ENCODE measurements around the gene ANKH. TPM values are rescaled to one million over a fixed set of nuclear protein-coding genes. Genes with fewer than 3 reads are reported as not detected.
A peak's percentile ranks its signal among the peaks of the same experiment; 100 is the strongest.

Gene ANKH
- polyA plus RNA-seq, 12 donors, result 11.4 to 23.3 (median 14.1) TPM; not detected in 1

DNA sequence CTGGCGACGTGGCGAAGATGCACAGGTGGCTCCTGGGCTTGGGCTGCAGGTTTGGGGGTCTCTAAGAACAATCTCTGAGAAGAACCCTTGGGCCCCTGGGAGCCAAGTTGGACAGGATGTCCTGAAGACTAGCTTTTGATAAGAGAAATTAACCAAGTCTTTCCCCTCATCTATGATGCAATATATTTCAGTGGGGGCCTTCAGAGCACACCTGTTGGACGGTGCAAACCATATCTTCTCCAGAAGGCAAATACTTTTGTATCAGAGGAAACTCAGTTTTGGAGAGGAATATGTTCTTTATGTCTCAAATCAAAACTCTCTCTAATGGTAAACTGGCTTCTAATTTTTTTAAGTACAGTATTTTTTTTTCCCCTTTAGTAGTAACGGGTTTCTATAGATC is 178.5 kb downstream of the ANKH start:
- DNase-seq, result no peak

DNA sequence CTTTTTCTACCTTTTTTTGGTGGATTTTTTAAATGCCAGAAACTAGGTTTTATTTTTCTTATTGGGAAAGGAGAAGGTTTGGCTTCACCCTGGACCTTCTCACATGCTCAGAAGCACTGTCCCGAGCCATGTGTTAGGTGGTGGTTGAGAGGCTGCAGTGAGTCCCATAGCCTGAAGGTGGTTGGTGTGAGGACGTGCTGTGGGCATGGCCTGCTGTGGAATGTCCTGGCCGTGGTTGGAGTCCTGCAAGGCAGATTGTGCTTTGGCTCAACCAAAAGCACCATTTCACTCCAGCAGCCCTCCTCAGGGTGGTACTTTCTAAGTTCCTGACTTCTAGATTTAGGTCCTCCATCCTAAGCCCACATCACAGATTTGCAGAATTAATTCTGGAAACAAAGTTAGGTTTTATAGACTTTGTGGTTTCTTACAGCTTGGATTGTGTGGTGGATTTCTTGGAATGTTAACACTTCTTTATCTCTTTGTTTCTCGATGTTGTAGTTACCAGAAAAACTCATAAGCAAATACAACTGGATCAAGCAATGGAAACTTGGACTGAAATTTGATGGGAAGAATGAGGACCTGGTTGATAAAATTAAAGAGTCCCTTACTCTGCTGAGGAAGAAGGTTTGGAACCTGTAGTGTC is 184.4 kb downstream of the ANKH start:
- DNase-seq, result no peak

DNA sequence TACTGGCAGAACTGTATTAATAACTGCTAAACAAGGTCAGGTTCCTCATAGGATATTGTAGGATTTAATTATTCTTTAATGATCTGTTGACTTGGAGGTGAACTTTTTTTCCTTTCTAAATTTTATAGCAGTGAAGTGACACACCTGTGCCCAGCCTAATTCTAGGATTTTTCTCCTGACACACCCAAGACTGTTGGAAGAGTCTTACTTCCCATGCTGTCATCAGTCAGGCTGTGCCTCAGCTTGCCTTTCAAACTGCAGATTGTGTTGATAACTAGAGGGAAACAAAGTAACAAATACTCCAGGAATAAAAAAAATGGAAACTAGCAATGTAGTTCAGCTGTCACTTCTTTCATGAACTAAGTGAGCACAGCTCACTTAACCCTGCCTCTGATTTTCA is 185.1 kb downstream of the ANKH start:
- no peak for DNase-seq

DNA sequence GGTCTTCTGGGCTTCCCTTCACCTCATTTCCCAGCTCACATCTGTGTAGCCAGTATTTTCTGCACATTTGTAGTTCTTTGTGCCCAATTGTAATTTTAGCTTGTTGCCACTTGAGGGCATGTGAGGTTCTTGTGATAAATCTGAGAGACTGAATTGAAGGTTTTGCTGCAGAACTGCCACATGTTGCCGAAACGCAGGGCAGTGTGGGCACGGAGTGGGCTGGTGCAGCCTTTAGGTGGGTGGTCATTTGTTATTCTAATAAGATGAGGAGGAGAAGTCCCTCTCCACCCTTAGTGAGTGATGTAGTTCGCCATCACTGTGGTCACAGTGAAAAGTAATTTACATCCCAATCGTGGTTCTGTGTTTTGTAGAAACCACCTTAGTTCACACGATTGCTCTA is 185.8 kb downstream of the ANKH start:
- peak; percentile 31 for DNase-seq

DNA sequence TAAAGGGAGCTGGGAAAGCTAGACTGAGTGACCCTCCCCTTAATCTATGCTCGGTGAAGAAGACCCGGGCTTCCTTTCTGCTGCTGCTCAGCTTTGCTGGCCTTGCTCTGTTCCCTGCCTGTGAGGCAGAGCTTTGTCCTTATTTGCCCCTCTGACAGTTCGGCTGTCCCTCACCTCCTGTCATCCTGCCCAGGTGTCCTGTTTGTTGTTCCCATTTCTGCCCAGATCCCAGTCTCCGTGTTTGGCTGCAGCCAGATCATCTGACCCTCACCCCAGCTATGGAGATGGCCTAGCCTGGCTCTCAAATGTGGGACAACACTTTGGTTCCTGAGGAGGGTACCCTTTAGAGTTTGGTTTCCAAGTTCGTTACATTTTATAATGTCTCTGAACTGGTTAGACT is 186.8 kb downstream of the ANKH start:
- DNase-seq, result no peak

DNA sequence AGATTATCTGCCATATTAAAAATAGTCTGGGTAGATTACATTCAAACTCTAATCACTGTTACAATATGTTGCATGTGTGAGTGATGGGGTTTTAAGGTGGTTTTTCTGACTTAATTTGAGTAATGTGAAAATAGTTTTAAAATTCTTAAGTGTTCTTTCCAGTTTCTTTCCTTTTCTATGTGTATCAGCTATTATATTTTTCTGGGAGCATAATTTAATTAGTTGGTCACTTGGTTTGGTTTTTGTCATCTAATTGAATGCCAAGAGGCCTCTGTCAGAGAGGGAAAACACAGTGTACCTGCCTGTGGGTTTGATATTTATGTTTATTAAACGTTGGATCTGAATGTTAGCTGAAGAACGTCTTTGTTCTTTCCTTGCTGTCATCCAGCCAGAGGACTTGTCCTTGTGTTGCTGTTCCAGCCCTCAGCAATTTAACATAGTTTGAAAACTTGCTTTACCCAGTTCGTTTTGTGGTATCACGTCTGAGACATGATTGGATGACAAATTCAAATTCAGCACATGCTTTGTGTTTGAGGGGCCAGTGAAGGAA is 187.6 kb downstream of the ANKH start:
- DNase-seq, result no peak

DNA sequence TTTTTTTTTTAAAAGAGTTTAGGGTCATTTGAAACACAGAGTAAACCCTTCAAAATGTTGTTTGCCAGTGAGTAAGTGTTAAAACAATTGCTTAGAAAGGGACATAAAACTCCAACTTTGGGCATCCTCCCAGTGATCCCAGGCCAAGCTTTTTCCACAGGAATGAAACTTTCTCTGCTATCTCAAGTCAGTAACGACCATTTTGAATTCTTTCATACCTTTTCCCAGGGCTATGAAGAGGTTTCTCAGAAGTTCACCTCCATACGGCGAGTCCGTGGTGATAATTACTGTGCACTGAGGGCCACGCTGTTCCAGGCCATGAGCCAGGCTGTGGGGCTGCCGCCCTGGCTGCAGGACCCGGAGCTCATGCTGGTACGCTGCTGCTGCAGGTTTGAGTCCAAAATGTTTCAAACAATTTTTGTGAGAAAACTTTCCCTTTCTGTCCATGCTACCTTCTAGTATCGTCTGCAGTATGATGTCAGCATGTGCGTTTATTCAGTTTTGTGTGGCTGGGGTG is 190.3 kb downstream of the ANKH start:
- no peak for DNase-seq

DNA sequence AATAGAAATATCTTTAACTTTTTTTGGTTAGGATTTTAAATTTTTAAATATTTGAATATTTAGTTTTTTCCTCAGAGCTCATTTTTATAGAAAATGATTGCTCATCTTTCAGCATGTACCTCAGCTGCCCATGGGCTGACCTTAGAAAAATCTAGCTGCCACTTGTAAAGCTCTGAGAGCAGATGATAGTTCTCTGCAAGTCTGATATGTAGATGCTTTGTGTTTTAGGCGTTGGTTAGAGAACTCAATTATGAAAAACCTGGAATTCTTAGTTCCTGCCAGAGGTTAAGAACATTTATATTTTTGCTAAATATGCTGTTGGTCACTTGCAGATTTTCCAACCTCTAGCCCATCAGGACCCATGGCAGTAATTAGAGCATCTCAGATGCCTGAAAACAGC is 192.0 kb downstream of the ANKH start:
- no peak for DNase-seq

DNA sequence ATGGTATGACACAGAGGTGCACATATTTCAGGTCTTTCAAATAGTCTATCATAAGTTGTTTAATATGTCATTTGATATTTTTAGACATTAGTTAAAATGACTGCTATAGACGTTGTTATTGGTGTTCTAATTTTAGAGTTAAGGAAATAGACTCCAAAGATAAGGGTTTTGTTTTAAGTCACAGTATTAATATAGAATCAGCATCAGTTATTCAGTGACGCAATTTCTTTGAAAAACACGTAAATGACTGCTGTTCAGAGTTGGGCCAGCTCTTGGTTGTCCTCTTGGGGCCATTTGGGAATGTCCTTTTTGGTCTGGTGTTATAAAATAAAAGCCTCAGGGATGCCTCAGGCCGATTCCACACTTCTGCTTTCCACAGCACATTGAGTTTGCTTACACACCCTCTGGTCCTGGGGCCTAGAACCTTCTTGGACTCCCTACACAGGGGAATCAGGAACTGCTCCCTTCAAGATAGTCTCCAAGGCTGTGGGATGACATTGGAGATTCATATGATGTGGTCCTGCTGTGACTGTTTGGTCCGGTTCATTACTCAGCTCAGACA is 192.7 kb downstream of the ANKH start:
- DNase-seq, result no peak

DNA sequence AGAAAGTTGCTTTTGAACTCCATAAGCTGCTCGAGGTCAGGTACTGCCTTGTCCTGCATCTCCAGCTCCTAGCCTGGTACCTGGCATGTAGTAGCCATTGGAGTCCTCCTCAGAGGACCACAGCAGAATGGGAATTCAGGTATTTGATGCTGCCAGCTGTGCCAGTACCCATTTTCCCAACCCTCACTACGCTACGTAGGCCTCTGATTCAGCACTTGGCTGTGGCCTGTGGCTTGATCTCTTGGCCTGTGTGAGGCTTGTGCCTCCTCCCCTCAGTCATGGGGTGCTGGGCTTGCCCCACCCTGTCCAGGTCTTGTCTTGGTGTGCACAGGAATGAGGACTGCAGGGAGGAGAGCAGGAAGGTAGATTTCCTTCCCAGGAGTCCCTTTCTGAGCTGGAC is 195.3 kb downstream of the ANKH start:
- no peak for DNase-seq

DNA sequence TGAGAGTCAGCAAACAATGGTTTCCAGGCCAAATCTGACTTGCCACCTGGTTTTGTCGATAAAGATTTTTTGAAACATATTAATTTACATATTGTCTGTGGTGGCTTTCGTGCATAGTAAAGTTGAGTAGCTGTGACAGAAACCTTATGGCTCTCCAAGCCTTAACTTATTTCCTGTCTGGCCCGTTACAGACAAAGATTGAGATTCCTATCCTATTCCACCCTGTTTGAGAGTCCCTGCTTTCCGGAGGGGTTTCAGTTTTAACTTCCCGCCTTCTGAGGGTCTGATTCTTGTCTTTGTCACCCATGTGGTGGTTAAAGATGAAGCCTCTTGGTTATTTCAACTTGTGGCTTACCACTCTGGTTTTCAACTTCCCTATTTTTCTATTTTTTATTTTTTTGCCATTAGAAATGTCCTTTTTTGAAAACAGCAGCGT is 195.7 kb downstream of the ANKH start:
- no peak for DNase-seq

DNA sequence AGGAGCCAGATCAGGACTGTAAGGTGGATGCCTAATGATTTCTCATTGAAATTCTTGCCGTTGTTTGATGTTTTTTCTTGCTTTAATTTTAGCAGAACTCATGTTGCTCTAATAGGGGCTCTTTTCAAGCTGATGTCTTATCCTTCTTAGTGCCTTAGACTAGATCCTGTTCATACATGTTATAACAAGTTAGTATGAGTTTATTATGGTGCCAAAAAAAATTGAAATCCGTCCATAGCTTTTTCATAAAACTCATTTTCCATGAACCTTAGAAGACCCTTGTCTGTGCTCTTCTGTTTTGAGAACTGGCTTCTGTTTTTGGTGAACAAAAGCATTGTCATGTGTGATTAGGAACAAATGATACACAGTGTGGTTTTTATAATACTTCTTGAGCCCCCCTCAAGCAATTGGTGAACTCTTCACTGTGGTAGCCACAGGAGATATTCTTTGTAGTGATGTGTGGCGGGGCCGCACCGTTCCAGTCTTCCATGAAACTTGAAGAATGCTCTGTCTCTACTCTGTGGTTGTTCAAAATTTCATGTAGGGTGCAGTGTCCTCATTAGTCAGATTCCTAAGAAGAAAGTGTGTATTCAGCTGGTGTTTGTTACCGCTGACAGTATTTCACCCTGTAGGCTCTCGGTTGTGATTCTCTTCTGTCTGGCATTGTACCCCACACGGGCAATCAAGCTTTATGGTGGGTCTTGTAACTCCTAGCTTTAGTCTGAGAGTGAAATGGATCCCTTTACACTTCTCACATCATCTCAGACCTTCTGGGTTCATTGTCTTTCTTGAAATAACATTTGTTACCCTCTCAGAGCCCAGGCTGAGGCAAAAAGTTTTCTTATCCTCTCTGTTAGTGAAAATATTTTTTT is 196.4 kb downstream of the ANKH start:
- DNase-seq, result no peak

DNA sequence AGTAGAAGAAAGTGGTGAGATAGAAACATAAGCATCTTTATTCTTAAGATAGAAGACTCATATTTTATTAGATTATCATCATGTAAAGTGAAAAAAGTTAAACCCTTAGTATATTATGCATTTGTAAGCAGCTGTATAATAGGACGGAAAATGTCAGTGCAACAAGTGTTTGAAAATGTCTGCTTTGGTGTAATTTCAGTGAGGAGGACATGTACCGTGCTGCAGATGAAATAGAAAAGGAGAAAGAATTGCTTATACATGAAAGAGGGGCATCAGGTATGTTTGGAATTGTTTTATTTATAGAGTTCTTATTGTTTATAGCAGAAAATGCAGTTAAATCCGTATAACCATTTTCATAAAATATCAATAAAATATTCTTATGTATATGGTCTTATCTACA is 198.1 kb downstream of the ANKH start:
- no peak for DNase-seq

DNA sequence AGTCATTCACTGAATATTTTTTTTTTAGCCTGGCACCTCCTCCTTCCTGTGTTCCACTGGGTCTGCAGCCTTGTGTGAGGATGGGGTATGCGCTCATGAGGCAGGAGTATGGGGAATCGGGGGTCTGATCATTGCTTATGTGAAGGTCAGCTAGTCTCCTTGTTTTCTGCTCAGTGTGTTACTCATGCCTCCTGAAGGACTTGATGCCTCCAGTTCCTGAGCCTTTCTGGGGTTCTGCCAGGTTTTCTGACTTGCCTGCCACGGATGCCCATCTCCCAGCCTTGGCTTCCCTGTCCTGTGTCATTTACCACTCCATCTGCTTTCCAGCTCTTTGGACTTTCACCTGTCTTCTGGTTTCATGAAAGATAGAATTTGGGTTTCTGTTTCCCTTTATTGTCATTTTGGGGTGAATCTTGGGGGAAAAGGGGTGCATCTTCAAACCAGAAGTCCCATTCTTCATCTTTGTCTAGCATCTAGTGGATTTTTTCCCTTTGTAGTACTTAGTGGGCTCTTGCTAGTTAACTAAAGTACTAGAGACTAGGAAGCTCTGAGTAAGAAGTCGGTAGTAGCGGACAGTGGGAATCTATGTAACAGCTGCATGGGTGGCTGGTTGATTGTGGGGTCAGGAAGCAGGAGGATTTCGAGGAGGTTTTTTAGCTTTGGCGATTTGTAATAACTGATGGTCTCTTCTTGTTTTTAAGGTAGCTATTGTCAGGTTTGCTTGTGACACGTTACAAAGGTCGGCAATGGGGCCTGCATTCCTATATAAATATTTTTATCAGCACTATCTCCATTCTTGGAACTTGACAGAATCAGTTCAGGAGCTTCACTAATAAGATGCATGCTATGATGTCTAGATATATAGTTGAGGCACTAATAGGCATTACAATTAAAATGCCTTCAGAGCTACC is 198.8 kb downstream of the ANKH start:
- no peak for DNase-seq

DNA sequence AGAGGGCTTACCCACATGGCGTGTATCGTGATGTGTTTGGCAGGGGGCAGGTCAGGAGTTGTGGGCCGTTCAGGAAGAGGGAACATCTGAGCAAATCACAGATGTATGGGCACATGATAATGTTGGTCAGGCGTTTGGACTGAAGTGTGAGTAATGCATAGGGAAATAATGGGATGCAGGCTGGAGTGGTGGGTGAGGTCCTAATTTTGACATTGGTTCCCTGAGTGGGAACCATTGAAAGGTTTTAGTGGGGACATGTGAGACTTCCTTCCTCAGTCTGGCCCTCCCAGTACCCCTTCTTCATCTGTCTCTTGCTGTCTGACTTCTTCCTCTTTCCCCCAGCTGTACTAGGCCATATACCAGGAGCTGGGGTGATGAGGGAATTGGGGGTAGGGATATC is 199.5 kb downstream of the ANKH start:
- DNase-seq, result no peak

DNA sequence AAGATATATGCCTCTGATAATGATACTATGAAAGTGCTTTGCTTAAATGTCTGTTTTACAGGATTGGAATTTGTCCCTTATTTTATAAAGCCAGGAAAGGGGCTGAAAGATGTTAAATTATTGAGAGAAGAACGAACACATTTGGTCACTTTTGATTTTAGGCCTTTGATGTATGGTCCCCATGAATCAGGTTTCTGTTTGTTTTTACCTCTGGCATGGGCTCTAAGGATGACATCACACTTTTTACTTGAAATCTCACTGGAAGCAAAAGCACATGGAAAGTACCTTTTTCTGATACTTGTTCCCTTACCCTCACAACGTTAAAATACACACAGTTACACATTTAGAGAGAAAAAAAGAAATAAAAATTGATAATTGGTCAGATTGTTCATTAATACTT is 200.2 kb downstream of the ANKH start:
- no peak for DNase-seq

DNA sequence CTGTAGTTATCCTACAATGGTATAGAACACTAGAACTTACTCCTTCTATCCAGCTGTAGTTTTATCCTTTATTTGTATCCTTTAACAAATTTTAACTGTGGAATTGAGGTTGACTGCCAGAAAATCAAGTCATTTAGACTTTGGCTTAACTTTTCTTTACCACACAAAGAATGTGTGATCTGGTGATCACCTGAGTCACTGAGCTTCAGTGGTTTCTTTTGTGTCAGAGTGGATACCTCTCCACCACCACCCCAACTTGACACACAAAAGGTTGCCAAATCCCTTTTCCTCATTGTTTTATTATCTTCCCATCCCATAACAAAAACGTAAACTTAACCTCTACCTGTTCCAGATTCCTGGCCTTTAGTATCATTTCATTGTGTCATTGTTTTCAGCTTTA is 201.6 kb downstream of the ANKH start:
- DNase-seq, result no peak

DNA sequence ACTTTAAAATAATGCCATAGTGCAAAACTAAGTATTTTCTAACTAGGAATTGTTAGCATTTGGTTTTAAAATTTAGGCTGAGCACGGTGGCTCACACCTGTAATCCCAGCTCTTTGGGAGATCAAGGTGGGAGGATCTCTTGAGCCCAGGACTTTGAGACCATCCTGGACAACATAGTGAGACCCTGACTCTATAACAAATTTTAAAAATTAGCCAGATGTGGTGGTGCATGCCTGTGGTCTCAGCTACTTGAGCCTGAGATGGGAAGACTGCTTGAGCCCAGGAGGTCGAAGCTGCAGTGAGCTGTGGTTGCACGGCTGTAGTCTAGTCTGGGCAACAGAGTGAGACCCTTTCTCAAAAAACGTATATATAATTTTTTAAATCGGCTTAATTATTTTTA is 202.2 kb downstream of the ANKH start:
- DNase-seq, result no peak

DNA sequence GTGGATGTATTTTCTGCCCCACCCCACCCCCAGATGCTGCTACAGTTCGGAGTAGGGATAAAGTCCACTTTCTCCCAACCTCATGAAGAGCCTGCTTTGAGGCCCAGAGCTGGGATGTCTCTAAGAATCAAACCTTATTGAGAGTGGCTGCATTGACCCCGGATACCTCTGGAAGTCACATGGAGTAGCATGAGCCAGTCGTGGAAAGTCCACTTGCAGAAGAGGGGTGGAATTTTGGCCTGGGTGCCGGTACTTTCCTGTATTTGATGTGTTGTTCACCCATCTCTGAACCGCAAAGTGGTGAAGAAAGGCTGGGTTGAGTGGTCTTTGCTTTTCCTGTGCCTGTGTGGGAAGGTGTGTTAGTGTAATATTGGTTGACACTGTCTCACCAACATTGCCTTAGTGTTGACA is 203.4 kb downstream of the ANKH start:
- no peak for DNase-seq

DNA sequence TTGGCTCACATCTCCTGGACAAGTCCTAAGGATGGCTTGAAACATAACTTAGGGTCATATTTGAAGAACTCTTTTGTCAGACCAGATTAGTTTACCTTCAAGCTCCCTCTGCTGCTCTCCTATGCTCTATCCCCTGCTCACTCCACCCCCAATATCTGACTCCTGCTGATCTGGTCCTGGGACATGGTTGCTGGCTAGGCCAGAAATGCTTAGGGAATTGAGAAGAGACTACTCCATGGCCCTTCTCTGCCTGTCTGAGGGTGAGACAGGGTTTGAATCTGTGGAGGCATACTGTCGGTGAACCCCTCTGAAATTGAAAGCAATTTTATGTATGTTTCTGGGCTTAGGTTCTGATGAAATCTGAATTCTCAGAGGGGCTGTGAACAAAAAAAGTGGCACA is 203.8 kb downstream of the ANKH start:
- no peak for DNase-seq

DNA sequence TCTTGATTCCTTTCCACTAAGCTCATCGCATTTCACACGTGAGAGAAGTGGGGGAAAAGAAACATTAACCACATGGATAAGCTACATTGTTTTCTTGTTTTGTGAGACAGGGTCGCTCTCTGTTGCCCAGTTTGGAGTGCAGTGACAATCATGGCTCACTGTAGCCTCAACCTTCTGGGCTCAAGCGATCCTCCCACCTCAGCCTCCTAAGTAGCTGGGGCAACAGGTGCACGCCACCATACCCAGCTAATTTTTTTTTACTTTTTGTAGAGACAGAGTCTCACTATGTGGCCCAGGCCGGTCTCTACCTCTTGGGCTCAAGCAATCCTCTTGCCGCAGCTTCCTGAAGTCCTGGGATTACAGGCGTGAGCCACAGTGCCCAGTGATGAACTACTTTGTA is 204.3 kb downstream of the ANKH start:
- DNase-seq, result no peak

DNA sequence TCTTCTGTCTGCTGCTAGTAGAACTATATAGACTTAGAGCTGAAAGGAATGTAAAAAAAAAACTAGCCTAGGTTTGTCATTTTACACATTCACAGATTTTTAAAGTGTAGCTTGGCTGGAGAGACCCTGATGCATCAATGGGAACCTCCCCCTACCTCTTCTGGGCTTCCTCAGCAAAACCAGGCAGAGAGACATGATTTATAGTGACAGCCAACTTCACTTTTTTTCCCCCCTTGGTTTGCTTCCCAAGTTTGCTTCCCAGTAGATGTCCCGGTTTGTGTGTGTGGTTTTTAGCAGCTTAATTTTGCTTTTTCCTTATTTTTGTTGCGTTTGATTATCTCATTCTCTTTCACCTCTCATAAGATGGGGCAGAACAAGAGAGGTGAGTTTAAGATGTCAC is 205.2 kb downstream of the ANKH start:
- DNase-seq, result no peak
